Head of caudate nucleus (tissue), 42 donors: Measurements from ENCODE around the gene THSD4.
"Not testable (repeated sequence)": the region's sequence is repeated elsewhere in the genome, so short reads cannot be mapped to it uniquely, and the experiment has no call there.

Experiments
- DNase-seq, 42 donors: peaks; one replicate each; pipeline versions ENCODE4 v3.0.0 to v3.0.0-alpha.2; 2020 to 2021; ENCODE audit warnings: mixed read lengths in 7 of 42
- intact Hi-C: fragments of 100-400 bp; cut with DNase I; formaldehyde crosslinking; loops from one replicate; pipeline ENCODE4 v1.15.0; 2022

The THSD4 gene

DNA sequence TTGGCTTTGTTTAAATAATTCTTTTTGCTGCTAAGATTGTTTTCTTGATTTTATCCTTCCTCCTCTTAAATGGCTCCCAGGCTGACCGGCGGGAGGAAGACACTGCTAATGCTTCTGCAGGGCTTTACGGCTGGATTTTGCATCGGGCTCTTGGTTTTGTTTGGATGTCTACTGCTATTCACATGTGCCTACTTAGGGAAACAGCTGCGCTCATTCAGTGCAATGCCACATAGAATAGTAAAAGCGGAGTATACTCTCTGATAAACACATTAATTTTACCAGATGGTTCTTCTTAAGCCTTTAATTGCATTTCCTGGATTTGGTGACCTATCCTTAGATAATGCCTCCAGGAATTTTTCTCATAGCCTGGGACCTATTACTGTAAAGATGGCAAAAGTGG, 146.6 kb downstream of the THSD4 start:
- intact Hi-C loops: no loop called here
- no peak for DNase-seq

DNA sequence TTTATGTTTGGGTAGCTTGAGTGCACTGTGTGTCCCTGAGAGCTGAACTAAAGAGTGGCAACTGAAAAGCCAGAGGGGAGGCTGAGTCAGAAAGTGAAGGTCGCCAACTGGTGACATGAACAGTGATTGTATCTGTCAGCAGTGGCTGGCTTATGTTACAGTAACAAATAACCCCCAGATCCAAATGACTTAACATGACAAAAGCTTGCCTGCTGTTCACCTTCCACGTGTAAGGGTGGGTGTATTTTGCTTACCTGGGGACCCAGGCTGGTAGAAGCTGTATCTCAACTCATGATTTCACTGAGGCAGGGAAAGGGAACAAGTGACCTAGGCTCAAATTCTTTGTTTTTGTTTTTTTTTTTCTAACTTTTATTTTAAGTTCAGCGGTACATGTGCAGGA, 147.3 kb downstream of the THSD4 start:
- DNase-seq: no peak
- intact Hi-C loops: no loop called here

DNA sequence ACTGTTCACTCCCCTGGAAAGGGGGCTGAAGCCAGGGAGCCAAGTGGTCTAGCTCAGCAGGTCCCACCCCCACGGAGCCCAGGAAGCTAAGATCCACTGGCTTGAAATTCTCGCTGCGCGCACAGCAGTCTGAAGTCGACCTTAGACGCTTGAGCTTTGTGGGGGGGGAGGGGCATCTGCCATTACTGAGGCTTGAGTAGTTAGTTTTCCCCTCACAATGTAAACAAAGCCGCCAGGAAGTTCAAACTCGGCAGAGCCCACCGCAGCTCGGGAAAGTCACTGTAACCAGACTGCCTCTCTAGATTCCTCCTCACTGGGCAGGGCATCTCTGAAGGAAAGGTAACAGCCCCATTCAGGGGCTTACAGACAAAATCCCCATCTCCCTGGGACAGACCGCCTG, 150.3 kb downstream of the THSD4 start:
- DNase-seq, intact Hi-C loops: not testable (repeated sequence)

DNA sequence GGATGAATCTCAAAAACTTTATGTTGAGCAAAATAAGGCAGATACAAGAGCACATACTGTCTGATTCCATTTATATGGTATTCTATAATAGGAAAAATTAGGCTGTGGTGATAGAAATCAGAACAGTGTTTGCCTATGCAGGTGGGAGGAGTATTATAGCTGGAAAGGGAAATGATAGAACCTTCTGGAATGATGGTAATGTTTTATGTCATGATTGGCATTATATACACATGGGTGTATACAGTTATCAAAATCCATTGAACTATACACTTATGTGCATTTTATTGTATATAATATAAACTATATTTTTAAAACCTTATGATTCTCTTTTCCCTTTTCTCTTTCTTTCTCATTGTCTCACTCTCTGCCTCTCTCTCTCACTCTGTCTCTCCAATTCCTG, 156.1 kb downstream of the THSD4 start:
- intact Hi-C loops: no loop called here
- no peak for DNase-seq

DNA sequence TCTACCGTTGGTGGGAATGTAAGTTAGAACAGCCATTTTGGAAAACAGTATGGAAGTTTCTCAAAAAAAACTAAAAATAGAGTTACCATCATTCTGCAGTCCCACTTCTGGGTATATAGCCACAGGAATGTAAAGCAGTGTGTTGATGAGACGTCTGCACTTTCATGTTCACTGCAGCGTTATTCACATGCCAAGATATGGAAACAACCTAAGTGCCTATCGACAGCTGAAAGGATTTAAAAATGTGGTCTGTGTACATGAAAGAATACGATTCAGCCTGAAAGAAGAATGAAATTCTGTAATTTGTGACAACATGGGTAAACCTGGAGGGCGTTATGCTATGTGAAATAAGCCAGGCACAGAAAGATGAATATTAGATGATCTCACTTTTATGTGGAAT, 157.7 kb downstream of the THSD4 start:
- intact Hi-C loops: no loop called here
- DNase-seq: no peak

DNA sequence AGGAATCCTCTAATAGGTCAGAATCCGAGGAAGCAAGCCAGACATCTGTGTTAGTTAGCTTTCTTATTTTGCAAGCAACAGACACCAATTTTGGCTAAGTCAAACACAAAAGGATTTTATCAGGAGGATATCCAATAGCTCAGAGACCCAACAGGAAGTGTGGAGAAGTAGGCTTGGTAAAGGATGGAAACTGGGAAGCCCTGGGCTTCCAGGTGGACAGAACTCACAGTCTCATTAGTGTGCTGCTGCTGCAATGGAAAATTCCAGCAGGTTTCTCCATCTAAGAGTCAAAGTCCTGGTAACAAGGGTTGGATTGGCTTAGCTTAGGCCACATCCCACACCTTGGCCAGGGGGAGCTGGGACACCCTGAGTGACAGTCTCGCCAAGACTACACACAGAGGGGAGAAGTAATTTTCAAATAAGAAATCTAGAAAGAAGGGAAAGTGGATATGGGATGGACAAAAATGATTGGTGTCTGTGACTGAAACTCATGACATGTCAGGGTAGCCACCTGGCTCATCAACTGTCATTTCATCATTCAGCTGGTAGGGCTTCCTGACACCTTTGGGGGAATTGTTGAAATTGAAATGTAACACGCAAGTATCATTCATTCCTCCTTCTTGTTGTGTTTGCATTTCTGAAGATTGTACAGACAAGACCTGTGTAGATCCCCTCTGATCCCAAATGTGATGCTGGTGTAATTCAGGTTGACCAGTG, 158.6 kb downstream of the THSD4 start:
- DNase-seq: no peak
- intact Hi-C loops: no loop called here

DNA sequence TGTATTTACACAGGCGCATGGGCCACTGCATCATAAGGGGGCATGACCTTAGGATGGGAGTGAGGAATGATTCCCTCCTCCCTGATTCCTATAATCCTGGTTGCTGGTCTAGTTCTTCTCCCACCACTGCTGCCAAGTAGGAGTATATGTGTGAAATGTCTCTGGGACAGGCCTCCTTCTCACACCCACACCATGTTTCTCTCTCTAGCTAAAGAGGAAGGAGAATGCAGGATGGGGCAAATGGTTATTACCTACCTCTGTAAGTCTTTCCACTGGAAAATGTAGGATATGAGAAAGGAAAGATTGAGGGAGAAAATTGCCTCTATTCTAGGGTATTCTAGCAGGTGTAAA, 159.2 kb downstream of the THSD4 start:
- intact Hi-C loops: no loop called here
- DNase-seq: no peak

DNA sequence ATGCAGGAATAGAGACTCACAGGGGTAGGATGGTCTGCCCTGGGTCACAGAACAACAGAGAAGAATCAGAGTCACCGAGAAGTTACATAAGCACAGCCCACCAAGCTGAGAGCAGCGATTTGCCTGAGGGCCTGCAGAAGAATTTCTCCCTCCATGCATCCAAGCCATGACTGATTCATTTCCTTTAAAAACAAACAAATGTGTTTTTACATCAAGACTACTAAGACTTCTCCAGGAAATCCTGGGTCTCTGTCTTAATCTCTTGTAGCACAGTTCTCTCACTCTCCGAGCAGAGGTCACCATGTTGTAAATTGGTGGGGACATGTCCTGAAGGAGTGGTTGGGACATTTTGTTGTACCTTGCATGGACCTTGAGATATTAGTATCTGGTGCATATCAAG, 159.8 kb downstream of the THSD4 start:
- no peak for DNase-seq
- intact Hi-C loops: no loop called here

DNA sequence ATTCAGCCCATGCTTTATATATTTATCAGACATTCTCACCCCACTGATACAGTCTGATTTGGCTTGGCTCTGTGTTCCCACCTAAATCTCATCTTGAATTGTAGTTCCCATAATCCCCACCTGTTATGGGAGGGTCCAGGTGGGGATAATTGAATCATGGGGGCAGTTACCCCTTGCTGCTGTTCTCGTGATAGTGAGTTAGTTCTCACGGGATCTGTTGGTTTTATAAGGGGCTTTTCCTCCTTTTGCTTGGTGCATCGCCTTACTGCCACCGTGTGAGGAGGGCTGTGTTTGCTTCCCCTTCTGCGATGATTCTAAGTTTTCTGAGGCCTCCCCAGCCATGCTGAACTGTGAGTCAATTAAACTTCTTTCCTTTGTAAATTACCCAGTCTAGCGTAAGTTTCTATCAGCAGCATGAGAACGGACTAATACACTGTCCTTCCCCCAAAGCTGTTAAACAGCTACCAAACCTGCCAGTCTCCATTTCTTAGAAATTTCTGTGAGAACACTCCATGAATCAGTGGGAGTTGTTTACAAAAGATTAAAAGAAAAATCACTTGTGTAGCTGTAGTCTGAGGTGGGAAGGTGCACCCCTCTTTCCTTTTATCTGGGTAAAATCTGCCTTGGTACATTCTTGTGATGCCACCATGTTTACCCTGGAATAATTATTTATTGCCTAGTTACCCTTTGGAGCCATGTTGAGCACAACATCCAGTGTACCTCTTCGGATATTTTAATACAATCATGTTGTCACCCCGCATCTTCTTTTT, 160.5 kb downstream of the THSD4 start:
- DNase-seq: no peak
- intact Hi-C loops: no loop called here

DNA sequence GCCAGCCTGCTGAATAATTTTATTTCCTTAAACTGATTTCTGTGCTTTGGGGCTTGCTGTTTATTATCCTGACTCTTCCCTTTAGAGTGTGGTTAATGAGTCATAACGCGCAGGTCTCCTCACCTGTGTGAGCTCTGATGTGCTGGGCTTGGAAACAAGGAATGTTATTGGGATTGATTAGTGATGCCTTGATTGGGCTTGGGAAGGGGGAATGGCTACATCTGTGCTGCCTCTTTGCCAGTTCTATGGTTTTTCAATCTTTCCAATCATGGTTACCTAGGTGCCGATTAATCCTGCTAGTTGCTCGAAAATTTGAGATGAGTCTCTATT, 161.0 kb downstream of the THSD4 start:
- intact Hi-C loops: no loop called here

DNA sequence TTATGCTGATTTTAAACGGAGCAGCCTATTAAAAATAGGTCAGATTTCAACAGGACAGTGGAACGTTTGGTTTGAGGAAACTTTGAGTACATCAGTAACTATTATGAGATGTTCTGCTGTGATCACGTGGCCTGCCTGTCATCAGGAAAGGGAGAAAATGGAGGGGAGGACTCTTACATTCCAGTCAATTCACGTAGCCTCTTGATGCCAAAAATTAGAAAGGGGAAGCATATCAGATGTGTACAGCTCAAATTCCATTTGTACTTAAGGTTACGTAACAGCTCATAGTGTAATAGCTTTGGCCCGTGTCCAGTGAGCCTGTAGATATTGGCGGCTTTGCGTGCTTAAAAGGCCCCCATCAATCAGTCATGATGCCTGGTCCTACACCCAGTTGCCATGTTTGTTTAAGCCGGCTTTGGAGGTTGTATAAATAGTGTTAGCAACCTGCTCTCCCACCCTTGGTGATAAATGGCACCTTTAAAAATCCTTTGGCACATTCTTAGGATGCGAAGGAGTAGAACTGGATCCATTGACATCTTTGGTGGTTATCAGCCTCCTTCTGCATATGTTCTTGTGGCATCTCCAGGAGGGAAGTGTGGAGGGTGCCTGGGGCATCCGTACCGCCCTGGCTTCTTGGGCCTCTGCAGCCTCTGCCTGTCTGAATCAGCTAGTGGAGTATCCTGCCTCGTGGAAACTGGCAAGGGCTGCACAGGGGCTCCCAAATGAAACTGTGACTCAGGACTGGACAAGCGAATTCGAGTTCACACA, 163.9 kb downstream of the THSD4 start:
- intact Hi-C loops: no loop called here
- no peak for DNase-seq

More for the DNA sequence above, 161.0 kb downstream of the THSD4 start:
- no peak for DNase-seq

DNA sequence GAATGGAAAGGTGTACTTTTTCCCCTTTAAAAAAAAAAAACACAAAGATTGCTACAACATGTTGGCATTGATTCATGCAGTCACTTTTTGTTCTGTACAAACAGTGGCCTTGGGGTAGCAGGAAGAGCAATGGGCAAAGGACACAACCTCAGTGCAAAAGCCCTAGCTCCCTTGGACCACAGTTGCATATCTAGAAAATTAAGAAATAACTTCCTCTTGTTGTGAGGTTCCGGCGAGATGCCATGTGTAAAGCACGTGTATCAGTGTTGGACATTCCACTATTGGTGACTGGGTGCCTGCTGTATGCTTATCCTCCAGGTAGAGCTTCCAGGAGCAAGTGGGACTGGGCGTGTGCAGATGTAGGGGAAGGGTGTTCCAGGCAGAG, 164.5 kb downstream of the THSD4 start:
- no peak for DNase-seq
- intact Hi-C loops: no loop called here

DNA sequence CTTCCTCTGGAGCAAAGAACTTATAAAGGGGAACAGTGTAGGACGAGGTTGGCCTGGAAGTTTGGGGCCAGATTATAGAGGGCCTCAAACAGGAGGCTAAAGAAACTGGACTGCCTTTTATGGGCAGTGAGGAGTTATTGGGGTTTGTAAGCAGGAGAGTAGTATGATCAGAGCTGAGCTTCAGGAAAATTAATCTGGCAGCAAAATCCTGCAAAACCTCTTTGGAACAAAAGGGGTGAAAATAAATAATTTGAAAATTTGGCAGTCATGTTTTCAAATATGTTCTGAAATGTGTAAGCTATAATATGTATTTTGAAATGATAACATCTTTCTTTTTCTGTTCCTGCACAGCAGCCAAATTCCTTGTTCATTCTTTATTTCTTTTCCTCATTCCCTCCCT, 164.9 kb downstream of the THSD4 start:
- no peak for DNase-seq
- intact Hi-C loops: no loop called here

DNA sequence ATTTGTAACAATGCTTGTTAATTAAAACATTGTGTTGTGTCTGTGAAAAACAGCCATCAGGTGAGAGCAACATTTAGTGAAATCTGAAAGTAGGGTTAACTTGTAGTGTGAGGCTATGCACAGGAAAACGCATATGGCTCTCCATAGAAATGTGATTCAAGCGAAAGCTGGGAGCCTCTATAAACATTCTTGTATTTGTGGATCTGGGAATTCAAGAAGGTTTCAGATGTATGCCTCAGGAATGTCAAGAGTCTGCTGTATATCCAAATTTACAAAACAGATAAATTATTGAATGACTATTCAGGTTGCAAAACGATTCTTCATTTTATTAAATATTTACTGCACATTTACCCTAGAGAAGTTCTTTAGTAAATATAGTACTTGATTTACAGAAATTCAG, 166.0 kb downstream of the THSD4 start:
- no peak for DNase-seq
- intact Hi-C loops: no loop called here

DNA sequence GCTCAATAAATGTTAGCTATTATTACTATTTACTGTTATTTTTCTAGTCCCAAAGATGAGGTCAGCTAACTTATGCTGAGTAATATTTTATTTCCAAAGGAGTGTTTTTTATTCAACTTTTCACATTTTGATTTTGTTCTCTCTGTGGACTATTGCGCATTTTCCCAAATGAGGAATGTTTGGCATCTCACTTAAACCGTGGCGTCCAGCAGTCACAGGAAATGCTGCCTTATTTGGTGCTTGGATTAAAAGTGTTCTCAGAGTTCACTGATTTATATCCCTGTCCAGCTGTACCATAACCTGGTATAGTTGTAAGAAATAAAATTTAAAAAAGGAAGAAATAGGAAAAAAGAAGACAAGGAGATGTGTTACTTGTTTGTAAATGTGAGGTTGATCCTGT, 166.8 kb downstream of the THSD4 start:
- no peak for DNase-seq
- intact Hi-C loops: no loop called here

DNA sequence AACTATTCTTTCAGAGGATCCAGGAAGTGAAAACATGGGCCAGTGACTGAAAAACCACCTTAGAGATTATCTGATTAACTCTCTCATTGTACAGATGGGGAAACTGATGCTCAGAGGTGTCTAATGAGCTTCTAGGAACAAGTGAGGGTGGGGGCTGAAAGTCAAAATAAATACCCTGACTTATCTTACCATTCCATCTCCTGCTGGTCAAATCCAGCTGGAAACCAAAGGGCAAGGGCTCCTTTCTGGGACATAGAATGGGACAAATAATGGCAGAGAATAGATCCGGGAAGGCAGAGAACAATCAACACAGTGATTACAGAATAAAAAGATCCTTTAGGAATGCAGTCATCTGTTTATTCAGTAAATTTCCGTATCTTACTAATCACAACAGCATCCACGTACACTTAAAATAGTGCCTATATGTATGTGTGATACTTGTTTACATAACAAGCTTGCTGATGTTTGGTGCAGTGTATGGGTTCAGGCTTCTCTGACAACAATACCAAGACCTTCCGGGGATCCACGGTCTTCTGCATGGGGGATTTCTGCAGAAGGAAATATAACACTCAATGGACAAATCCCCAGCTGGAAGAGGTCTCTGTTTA, 173.2 kb downstream of the THSD4 start:
- no peak for DNase-seq
- intact Hi-C loops: no loop called here

DNA sequence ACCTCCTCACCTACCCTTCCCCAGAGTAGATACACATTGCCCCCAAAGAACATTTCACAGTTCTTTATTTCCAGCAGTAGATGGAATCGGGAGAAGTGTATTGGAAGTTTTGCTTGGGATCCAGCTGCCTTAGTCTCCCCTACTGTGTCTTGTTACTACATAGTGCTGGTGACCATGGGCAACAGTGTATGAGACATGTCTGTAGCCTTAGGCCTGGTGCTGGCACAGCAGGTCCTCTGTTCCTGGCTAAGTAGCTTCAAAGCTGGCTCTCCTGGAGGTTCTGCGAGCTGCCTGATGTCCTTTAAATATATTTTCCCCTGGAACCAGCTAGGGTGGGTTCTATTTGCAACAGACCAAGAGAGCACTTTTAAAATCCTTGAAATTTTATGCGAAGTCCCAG, 174.7 kb downstream of the THSD4 start:
- no peak for DNase-seq
- intact Hi-C loops: no loop called here

DNA sequence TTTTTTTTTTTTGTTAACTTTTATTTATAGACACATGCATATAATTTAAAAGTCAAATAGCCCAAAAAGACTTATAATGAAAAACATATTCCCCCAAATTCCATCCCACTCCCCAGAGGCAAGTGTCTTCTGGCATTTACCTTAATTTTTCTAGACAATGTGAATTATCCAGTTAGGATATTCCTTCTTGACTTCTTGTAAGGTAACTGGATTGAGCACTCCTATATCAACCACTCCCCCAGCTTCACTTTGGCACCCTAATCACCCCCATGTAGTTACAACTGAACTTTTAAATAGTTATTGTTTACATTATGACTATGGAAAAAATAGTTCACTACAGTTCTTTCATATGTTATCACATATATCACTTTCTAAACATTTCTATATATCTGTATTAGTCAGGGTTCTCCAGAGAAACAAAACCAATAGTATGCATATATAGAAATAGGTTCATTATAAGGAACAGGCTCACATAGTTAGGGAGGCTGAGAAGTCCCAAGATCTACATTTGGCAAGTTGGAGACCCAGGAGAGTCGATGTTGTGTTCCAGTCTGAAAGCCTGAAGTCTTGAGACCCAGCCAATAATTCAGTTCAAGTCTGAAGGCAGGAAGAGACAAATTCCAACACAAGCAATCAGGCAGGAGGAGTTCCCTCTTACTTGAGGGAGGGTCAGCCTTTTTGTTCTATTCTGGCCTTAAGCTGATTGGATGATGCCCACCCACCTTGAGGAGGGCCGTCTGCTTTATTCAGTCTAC, 175.8 kb downstream of the THSD4 start:
- no peak for DNase-seq

DNA sequence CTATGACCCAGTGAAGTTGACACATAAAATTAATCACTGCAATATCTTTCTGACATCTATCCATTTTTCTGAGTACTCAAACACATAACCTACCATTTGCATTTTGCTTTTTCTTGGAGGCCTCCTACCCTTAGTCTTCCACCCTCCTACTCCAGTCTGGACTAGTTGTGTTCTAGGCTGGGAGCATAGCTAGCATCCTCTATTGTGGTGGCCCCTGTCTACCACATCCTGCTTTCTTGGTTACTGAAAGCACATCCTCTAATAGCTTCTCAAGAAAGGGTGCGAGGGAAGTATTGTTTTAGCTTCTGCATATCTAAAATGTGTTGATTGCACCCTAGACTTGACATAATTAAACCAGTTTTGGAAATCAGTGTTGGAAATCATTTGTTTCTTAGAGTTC, 176.5 kb downstream of the THSD4 start:
- intact Hi-C loops: no loop called here
- no peak for DNase-seq

More for the DNA sequence above, 175.8 kb downstream of the THSD4 start:
- intact Hi-C loops: no loop called here
